H1 (cell line): ENCODE results near the gene WDR38. TPM values are rescaled to one million over a fixed set of nuclear protein-coding genes. Genes with fewer than 3 reads are reported as not detected.

Experiments
- CHD7 ChIP-seq: fragments of 300-600 bp; sonication (generic); IDR thresholded peaks from 2 replicates; pipeline ENCODE4 v1.7.1; 2012; ENCODE audit warnings: low read length, moderate library complexity, mild to moderate bottlenecking, inconsistent platforms; ENCODE audit not compliant: insufficient replicate concordance
- E2F6 ChIP-seq: IDR thresholded peaks from 2 replicates; pipeline ENCODE4 v1.6.1; 2012; ENCODE audit warnings: inconsistent platforms
- GABPA ChIP-seq: IDR thresholded peaks from 2 replicates; pipeline ENCODE4 v1.6.1; 2011; ENCODE audit warnings: mild to moderate bottlenecking, low read length, moderate library complexity, borderline replicate concordance; ENCODE audit not compliant: insufficient read depth
- TCF12 ChIP-seq: IDR thresholded peaks from 2 replicates; pipeline ENCODE4 v1.6.1; 2011; ENCODE audit warnings: low read depth, mild to moderate bottlenecking, low read length
- YY1 ChIP-seq: IDR thresholded peaks from 2 replicates; pipeline ENCODE4 v1.6.1; 2011; ENCODE audit warnings: low read depth, mild to moderate bottlenecking, low read length
- polyA plus RNA-seq, 7 experiments: library from polyadenylated mRNA; depleted of rRNA in 3 of 7; stranded (reverse) in 5 of 7; unstranded in 2 of 7; fragments of >200 nt in 5 of 7; fragments of 200-250 nt in 2 of 7; gene quantifications; 1 replicate in 5 of 7; 2 replicates in 1 of 7; 4 replicates in 1 of 7; pipeline versions ENCODE4 v1.2.1 to v1.2.3, GENCODE V29; 2011 to 2013; ENCODE audit warnings: missing spikeins in 2 of 7, mixed read lengths in 2 of 7
- total RNA-seq: library from RNA; stranded (reverse); fragmentation: NEBNext Ultra II Directional; extraction: Animal tissue kit (Norgen Biotek cat#: 25700); gene quantifications from 2 replicates; pipeline ENCODE4 v1.2.1, GENCODE V29; 2021

WDR38 gene
- total and polyA plus RNA-seq, 2 of the 8 experiments (the other 6 are each of a cell fraction or from before 2014, with no cell fraction given): not detected

- no peak for TF ChIP-seq CHD7
- no peak for TF ChIP-seq TCF12
- no peak for TF ChIP-seq GABPA
- TF ChIP-seq E2F6: no peak
- TF ChIP-seq YY1: no peak
These were observed 9.7 kb upstream of the WDR38 start (continued) for GRCh38 chr9:124843456-124844034.
